Measurements from ENCODE around the gene SERHL2.
"Not testable (repeated sequence)": the region's sequence is repeated elsewhere in the genome, so short reads cannot be mapped to it uniquely, and the experiment has no call there.

Gene SERHL2

GRCh38 chr22:42536166-42536565 lies 17.6 kb upstream of the SERHL2 start:
- no peak for DNase-seq

DNA sequence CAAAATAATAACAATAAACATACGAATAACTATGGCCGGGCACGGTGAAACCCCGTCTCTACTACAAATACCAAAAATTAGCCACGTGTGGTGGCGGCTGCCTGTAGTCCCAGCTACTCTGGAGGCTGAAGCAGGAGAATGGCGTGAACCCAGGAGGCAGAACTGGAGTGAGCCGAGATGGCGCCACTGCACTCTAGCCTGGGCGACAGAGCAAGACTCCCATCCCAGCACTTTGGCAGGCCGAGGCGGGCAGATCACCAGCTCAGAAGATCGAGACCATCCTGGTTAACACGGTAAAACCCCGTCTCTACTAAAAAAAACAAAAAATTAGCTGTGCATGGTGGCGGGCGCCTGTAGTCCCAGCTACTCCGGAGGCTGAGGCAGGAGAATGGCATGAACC lies 17.1 kb upstream of the SERHL2 start:
- not testable (repeated sequence) for DNase-seq

DNA sequence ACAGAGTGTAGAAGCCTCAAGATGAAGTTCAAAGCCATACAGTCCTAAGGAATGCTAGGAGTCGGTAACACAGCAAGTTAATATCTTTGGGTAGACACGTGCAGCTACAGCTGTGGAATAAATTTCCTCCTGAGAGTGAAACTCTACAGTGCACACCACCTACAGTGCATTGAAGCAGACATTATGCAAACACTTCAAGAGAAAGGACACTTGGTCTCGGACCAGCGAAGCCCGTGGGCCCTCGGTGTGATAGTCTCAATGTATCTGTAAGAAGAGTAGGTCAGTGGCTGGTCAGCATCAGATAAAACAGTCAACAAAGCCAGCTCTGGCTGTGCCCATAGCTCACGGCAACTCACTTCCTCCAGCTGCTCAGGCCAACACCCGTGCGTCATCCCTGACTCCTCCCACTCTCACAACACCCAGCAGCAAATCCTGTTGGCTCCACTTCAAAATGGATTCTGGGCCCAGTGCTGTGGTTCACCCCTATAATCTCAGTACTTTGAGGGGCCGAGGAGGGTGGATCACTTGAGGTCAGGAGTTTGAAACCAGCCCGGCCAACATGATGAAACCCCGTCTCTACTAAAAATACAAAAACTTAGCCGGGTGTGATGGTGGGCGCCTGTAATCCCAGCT lies 16.4 kb upstream of the SERHL2 start:
- not testable (repeated sequence) for DNase-seq

- peak in 1 of 2 donors; percentile 11 for DNase-seq
Measured at GRCh38 chr22:42539236-42539771, 14.5 kb upstream of the SERHL2 start.

GRCh38 chr22:42544686-42545085 lies 9.1 kb upstream of the SERHL2 start:
- DNase-seq, result no peak

- no peak for DNase-seq
Measured at GRCh38 chr22:42547562-42547961, 6.2 kb upstream of the SERHL2 start.

DNA sequence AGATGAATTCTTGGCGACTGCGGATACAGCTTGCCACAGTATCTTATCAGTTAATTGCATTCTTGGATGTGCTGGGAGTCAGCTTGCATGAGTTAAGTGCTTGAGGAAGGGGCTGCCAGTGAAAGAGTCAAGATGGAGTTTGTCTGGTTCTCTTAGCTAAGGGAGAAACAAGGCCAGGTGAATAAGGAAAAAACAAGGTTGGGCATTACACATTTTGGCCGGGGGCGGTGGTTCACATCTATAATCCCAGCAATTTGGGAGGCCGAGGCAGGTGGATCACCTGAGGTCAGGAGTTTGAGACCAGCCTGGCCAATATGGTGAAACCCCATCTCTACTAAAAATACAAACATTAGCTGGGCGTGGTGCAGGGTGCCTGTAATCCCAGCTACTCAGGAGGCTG lies 5.6 kb upstream of the SERHL2 start:
- not testable (repeated sequence) for DNase-seq

DNA sequence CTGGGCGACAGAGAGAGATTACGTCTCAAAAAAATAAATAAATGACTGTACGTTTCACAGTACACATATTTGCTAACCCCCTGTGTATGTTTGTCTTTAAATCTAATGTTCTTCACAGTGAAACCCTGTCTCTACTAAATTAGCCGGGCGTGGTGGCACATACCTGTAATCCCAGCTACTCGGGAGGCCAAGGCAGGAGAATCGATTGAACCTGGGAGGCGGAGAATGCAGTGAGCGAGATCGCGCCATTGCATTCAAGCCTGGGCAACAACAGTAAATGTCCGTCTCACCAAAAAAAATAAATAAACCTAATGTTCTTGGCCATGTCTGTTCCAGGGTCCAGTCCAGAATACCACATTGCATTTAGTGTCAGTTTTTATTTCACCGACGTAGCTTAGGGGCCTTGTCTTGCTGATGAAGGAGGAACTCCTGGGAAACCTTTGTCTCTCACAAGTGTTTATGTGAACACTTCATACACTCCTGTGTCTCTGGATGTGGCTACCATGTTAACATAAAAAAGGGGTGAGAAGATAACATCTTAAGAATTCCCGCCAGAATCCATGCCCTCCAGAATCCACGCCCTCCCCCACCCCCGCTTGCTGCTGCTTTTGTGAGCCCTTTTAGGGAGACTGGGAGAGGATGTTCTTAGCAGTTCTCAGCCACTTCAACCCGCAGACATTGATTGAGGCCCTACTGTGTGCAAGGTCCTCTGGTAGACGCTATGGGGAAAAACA lies 5.0 kb upstream of the SERHL2 start:
- DNase-seq, result no peak

DNA sequence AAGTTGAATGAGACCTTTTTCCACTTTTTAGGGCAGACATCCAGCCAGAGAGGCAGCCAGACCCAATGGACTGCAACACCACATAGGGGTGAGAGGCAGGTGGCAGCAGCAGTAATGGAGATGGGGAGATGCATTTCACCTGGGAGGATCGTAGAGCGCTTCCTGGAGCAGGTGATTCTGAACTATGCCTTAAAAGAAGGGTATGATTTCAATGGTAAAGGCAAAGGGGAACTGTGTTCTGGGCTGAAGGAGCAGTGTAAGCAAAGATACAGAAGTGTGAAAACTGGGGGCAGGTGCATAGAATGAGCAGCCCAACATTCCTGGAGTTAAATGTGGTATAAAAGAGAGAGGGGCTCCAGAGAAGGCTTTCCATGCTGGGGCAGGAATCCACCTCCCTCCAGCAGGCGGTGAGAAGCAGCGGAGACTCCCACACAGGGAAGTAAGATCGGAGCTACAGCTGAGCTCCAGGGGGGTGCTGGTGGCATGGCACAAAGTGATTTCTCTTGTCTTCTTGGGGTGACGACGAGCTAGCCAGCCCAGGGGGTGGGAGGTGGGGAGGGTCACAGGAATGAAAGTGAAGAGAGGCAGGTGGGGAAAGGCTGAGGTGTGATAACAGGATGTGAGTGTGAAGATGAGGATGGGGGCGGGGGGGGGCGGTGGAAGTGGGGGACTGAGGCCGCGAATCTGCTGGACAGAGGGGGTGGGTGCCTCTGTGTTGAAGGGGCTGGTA lies 4.3 kb upstream of the SERHL2 start:
- DNase-seq, result no peak

DNA sequence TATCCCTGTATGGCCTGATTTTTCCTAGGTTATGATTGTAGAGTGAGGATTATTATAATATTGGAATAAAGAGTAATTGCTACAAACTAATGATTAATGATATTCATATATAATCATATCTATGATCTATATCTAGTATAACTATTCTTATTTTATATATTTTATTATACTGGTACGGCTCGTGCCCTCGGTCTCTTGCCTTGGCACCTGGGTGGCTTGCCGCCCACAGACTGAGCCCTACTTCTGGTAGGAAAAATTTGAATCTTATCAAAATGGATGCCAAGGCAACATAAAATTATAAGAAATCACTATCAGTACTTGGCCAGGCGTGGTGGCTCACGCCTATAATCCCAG lies 1.5 kb upstream of the SERHL2 start:
- not testable (repeated sequence) for DNase-seq

DNA sequence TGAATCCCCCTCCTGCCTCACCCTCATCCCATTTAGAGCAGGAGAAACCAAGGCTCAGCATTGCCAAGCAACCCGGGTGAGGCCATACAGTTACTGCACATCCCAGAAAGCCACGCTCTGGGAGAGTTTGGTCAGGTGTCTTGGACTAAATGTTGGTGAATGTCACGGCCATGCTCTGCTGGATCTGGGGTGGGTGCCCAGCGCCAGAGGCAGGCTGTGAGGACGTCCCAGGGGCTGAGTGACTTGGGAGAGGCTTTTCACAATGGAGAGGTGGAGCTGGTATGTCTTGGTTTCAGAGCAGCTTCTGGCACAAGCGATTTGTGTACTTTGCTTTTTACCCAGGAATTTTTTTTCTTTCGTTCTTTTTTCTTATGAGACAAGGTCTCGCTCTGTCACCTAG lies 6.6 kb downstream of the SERHL2 start:
- no peak for DNase-seq

DNA sequence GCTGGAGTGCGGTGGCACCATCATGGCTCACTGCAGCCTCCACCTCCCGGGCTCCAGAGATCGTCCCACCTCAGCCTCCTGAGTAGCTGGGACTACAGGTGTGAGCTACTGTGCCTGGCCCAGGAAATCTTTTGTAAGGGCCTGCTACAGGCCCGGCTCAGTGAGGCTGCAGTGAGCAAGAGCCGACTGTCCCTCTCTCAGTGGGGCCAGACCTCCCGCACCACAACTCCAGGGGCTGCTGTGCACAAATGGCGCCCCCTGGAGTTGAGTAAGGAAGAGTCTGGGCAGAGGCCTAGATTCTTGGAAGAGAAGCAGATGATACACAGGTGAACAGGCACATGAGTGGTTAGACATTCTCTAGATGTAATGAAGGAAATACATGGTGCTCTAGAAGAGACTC lies 7.0 kb downstream of the SERHL2 start:
- peak in 1 of 2 donors; percentile 21 for DNase-seq

DNA sequence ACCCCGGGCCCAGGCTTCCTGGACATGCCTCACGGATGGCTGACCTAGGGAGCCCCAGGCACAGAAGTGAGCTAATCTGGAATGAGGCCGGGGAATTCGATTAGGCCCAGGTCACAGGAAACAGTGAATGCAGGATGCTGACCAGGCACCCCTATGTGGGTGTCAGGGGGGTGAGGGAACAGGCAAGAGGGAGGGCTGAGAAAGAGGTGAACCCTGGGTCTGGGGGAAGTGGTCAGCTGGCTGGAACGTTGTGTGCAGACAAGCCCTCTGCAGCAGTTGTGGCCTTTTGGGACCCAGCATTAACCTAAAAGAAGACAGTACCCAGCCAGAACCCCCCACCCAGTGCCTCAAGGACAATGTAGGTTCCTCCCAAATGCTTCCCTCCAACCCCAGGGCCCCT lies 8.1 kb downstream of the SERHL2 start:
- no peak for DNase-seq

- DNase-seq, result no peak
Measured at GRCh38 chr22:42562279-42562678, 8.5 kb downstream of the SERHL2 start.

GRCh38 chr22:42562684-42563083 lies 8.9 kb downstream of the SERHL2 start:
- DNase-seq, result no peak

DNA sequence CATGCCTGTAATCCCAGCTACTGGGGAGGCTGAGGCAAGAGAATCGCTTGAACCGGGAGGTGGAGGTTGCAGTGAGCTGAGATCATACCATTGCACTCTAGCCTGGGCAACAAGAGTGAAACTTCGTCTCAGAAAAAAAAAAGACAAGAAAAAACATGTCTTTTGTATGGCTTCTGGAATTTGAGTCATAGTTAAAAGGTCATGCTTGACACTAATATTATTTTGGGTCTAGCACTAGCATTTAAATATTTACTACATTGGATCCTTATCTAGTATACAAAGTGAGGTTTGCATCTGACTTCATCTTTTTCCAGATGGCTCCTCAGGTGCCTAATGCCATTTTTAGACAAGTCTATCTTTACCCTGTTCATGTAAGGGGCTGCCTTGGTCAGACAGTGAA lies 10.2 kb downstream of the SERHL2 start:
- DNase-seq, result not testable (repeated sequence)

DNA sequence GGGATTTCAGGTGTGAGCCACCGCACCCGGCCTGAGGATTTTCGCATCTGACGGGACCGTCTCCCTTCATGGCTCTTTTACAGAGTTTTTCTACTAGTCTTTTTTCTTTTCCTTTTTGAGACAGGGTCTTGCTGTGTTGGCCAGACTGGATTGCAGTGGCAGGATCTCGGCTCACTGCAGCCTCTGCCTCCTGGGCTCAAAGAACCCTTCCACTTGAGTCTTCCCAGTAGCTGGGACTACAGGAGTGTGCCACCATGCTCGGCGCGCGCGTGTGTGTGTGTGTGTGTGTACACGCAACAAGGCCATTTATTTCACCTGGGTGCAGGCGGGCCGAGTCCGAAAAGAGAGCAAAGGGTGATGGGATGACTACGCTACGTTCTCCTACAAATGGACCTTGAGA lies 10.9 kb downstream of the SERHL2 start:
- no peak for DNase-seq

- no peak for DNase-seq
Measured at GRCh38 chr22:42565956-42566355, 12.2 kb downstream of the SERHL2 start.

GRCh38 chr22:42567950-42568349 lies 14.2 kb downstream of the SERHL2 start:
- not testable (repeated sequence) for DNase-seq

GRCh38 chr22:42570580-42570979 lies 16.8 kb downstream of the SERHL2 start:
- not testable (repeated sequence) for DNase-seq

- DNase-seq, result not testable (repeated sequence)
Measured at GRCh38 chr22:42571068-42571467, 17.3 kb downstream of the SERHL2 start.

DNA sequence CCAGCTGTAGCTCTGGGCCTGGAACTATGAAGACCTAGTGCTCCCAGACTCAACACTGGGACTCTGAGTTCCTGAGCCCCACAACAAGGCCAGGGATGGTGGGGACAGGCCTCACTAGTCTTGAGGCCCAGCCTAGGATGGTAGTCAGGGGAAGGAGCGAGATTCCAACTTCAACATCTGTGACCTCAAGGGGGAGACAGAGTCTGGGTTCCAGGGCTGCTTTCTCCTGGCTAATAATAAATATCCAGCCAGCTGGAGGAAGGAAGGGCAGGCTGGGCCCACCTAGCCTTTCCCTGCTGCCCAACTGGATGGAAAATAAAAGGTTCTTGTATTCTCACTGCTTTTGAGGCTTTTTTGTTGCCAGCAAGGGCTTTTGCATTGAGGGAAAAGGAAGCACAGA lies 20.3 kb downstream of the SERHL2 start:
- not testable (repeated sequence) for DNase-seq

DNA sequence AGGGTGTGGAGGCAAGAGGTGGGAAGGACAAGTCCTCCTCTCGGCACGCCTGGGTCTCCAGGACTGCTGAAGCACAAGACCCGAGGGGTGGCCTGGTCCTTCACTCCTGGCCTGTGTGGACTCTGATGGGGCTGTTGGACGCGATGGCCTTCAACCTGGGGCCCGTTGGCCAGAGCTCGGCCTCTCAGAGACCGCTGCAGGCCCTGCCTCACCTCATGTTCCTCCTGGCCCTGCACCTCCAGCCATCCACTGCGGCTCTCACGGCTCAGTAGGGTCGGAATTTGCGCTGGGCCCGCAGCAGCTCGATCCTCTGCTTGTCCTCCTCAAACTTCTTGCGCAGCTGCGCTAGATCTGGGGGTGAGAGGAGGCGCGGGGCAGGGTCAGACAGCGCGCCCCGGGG lies 20.7 kb downstream of the SERHL2 start:
- DNase-seq, result not testable (repeated sequence)

All from CD4-positive, alpha-beta T cell treated with Interferon alpha-2 for 1 hour (primary cell).